GM21515 (cell line): ENCODE measurements around the gene ERC2.

Experiments used
- ATAC-seq: cut with Tn5 transposase; IDR thresholded peaks from one replicate; pipeline ENCODE4 v1.9.1; 2021; ENCODE audit not compliant: unreplicated experiment

The ERC2 gene

DNA sequence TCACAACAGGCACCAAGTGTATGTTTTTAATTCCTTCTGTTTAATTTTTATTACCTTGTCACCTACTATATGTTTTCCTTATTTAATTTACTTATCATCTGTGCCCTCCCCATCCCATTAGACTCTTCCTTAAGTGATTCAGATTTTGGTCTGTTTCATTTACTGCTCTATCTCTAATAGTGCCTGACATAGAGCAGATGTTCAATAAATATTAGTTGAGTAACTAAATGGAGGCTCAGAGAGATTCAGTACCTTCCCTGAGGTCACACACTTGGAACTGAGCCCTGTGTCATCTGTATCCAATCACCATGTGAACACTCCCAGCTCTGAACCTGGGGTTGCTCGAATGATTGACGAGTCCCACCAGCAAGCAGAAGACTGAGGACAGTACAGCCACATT lies 663.1 kb downstream of the ERC2 start:
- no peak for ATAC-seq

DNA sequence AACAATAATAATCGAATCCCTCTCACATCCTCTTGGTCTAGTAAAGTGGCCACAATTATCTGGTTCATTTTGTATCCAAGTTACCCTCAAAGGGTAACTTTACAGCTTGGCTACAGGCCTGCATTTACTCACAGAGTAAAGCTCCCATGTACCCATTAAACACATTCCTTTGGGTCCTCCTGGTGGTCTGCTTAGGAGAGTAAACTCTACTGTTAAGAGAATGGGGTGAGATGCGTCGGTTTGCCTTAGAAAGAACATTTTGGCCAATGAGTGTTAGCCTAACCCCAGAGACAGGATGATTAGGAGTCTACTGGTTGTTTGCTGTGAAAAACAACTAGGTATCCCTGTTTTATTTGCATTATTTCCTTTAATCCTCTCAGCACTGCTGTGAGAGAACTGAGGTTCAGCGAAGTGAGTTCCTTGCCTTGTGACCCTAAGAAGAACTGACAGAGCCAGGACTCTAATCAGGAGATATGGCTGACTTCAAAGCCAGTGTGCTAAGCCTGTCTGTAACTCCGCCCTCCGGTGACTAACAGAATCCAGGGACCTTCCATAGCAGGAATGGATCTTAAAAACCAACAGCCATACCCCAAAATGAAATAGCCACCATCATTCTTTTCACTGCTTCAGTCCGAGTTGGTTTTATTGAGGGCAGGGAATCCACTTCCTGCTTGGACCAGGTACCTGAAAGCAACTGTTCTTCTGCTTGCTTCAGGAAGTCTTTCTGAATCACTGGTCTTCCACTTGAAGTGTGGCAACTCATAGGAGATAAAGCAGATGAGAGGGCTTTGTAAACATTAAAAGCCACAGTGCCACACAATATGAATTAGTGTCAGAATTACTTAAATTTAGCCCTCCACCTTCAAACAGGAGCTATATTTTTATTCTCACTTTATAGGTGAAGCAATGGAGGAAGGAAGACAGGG lies 663.8 kb downstream of the ERC2 start:
- no peak for ATAC-seq

DNA sequence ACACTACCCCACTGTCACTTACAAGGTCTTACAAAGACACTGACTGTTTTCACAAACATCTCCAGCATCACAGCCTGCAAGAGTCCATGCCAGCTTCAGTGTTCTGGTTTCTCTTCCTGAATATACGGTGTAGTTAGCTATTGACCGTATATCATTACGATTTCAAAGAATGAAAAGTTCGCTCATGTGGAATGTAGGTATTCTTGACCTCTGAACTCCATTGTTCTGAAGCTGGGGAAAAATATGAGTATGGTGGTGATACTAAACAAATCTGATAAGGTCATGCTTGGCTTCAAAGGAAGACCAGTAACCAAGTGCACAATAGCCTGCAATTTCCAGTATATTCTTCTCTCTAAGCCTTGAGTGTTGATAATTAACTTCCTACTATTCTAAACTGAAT lies 665.5 kb downstream of the ERC2 start:
- no peak for ATAC-seq

DNA sequence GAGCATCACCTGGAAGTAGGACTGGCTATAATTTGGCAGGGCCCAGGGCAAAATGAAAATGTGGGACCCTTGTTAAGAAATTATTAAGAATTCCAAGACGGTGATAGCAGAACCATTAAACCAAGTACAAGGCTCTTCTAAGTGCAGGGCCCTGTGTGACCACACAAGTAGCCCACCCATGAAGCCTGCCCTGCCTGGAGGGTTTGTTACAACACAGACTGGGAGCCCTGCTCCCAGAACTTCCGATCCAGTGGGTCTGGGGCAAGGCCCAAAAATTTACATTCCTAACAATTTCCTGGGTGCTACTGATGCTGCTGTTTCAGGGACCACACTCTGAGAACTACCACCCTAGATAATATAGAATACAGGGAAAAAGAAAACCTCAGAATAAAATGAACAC lies 666.6 kb downstream of the ERC2 start:
- ATAC-seq = no peak

DNA sequence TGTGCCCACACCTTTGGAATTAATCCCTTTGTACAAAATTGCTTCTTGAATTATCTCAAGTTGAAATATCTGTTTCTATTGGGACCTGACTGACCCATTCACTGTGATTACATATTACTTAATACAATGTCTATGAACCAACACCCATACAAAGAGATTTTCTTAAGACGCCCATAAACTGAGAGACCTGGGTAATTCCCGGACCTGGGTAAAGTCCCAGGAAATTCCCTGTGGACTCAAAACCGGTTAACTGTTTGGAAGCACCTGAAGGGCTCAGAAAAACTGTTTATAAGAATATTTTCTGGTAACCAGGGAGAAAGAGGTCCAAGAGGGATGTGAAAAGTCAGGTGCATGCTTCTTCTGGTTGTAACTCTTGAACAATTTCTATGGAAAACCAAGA lies 667.2 kb downstream of the ERC2 start:
- ATAC-seq = no peak

DNA sequence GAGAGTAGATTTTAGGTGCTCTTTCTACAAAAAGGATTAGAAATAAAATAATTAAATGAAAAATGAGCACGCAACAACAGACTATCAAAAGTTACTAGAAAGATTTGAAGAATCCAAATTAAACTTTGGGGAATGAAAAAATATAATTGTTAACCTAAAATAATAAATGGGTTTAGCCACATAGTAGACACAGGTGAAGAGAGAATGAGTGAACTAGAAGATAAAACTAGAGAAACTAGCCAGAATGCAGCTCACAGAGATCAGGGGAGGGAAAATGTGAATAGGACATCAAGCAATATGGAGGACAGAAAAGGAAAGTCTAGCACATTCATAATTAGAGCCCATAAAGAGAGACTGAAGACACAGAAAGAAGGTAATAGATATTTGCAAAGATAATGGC lies 670.5 kb downstream of the ERC2 start:
- no peak for ATAC-seq

DNA sequence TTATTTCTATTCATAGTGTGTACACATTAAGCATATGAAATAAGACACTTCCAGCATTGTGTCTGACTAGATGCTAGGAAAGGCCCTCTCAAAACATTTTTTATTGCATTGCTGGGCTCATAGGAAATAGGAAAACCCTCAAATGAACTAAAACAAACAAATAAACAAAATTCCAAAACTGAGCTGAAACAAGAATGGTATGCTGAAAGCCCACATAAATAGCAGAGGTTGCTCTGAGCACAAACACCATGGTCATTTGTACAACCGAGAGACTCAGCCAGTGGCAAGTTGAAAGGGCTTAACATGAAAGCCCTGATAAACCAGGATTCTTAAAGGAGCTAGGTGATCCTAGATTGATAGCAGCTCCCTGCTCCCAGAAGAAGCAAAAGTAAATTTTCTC lies 671.2 kb downstream of the ERC2 start:
- ATAC-seq = no peak

DNA sequence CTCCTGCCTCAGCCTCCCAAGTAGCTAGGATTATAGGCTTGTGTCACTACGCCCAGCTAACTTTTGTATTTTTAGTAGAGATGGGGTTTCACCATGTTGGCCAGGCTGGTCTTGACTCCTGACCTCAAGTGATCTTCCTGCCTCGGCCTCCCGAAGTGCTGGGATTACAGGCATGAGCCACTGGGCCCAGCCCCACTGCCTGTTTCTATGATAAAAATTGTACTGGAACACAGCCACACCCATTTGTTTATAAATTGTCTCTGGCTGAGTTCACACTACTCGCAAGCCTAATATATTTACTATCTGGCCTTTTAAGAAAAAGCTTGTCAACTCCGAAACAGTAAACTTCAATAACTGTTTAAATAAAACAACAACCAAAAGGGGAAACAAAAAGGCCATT lies 671.7 kb downstream of the ERC2 start:
- ATAC-seq = no peak

DNA sequence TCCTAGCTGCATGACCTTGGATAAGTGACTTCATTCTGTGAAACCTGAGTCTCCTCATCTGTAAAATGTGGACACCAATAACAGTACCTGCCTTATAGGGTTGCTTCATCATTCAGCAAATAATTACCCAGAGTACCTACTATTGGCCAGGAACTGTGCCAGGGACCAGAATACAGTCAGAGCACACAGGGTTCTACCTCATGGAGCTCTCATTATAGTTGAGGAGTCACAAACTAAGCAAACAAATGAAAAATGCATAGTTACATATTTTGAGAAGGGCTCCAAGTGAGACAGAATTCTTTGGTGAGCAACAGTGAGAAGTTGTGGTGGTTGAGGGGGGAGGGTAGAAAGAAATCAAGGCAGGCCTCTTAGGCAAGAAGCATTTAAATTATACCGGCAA lies 672.5 kb downstream of the ERC2 start:
- ATAC-seq = no peak

DNA sequence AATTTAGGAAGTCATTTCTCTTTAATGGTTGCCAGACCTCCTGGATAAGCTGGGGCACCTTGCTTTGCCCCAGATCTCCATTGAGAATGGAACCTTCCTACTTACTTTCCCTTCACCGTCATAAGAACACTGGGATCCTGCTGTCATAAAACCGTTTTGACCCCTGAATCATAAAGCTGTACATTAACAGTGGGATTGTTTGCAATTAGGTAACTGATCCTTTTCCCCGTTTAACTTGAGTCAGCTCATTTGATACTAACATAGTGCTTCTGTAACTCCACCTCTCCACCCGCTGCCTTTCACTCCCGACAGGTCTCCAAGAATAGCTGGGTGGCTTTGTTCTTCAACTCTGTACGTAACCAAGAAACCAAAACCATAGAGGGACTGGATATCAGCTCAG lies 673.0 kb downstream of the ERC2 start:
- no peak for ATAC-seq

DNA sequence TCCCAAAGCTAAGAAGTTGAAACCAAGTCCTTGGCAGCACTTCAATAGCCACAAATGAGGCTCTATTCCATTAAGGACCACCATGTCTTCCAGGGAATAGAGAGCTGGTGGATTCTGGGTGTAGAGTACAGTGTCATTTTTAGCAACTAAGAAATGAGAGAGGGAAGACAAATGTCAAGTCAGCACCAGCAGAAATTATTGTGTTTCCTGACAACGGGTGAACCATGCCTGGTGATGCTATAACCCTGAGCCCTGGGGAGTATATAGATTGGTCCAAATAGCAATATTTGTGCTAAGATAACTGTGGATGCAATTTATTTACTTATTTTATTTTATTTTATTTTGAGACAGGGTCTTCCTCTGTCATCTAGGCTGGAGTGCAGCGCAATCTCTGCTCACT lies 675.5 kb downstream of the ERC2 start:
- ATAC-seq = no peak

DNA sequence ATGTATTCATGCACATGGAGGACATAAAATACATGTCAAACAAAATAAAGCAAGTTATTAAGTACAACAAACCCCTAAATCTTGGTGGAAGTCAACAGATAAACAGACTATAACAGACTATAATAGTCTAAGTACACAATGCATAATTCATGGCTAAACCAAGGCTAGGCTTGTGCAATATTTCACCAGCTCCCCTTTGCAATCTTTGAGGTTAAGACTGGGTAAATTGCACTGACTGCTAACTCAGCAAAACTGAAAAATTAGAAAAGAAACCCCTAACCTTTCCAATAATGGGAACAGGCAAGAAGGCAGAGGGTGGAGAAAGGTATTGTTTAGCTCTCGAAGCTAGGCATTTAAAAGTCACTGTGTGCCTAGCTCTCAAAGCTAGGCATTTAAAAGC lies 676.3 kb downstream of the ERC2 start:
- no peak for ATAC-seq

DNA sequence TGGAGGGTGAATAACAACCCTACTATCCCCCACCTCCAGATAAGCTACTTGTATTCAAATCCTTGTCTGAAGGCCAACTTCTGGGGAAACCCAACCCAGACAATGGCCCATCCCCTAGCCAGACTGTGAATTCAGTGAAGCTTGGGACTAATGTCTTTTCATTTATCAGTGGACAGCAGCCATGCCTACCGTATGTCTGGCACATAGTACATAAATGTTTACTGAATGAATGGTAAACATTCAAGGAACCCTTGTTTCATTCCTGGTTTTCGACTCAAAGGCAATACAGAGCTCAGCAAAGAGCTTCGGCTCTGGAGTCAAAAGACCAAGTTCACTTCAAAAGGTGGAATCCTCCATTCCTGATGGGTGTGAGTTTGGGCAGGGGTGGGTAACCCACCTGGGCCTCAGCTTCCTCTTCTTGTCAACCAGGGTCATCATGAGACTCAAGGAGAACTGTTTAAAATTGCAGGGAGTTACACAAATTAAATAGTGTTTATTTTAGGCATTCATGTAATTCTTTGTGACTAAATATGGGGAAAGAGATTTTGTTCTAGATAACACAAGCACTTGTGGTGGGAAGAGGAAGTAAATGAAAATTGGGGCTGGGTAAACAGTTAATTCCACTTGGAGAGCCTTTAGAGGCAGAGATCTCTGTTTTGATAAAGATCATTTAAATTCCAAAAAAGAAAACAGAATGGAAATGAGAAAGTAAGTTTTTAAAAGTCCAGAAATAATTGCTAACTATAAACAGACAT lies 677.5 kb downstream of the ERC2 start:
- no peak for ATAC-seq

DNA sequence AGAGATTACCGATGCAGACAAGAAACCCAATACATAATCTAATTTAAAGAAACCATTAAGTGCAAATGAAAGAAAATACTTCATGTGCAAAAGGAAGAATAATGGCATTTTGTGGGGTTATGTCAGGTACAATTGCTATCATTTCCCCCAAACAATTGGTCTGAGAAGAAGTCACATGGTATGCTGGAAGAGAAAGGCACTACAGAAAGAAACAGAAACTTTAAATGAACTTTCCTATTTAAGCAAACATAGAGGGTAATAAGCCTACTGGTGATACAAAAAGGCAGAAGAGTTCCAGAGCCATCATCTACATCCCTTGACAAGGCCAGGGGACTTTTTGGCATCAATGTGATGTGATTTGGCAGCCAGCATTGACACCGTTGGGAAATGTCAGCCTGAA lies 678.8 kb downstream of the ERC2 start:
- ATAC-seq = no peak

DNA sequence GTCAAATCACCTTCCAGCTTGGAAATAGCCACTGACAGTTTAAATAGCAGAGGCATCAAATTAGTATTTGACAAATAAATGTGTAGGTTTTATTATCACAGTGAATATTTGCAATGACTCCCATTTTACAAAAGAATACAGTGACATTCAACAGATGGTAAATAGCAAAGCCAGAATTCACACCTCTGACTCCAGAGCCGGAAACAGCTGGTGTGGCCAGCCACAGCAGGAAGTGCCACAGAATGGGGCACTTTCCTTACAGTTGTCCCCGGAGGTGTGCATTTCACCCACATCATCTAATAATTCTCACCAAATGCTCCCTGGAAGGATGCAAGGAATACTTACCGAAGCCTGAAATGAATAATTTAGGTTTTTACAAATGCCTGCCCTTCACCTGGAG lies 685.5 kb downstream of the ERC2 start:
- no peak for ATAC-seq

DNA sequence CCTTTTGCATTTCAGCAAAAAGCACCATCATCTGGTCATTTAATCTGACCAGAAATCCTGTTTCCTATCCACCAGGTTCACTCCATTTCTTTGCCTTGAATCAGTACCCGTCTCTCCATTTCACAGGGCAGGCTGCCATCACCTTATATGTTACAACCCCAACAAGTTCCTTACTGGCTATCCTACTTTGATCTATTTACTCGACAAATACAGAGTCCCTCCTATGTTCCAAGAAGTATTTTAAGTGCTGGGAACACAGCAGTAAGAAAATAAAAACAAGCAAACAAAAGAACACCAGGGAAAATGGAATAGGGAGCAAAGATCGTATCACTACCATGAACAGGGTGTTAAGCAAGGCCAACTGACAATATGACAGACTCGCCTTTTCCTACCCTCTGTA lies 685.9 kb downstream of the ERC2 start:
- no peak for ATAC-seq

DNA sequence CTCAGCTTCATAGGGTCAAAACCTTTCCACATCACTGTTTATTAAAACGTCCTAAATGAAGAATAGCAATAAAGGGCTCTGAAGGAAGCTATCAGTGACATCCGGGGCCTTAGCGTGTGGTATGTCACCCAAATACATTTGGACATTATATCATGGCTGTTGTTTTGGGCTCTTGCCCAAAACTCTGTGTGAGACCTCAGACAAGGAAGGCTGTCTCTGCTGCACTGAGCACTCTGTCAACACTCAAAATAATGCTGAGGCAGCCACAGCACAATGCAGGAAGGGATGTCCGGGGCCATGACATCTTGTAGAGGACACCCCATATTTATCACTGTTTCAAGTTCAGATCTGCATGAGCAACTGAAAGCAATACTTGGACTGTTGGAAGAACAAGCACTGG lies 687.4 kb downstream of the ERC2 start:
- no peak for ATAC-seq

DNA sequence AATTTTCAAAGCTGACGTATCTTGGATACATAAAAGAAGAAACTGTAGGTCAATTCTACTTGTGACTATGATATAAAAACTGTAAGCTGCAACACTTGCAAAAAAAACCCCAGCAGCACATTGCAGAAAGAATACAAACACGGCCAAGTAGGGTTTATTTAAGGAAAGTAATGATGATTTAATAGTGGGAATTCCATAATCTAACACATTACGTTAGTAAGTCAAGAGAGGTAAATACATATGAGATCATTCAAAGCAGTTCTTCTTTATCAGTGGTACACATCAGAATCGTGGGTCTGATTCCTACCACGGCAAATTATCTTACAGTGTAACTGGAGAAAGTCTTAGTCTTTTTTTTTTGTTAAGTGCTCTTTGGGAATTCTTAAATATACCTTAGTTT lies 688.7 kb downstream of the ERC2 start:
- ATAC-seq = no peak

DNA sequence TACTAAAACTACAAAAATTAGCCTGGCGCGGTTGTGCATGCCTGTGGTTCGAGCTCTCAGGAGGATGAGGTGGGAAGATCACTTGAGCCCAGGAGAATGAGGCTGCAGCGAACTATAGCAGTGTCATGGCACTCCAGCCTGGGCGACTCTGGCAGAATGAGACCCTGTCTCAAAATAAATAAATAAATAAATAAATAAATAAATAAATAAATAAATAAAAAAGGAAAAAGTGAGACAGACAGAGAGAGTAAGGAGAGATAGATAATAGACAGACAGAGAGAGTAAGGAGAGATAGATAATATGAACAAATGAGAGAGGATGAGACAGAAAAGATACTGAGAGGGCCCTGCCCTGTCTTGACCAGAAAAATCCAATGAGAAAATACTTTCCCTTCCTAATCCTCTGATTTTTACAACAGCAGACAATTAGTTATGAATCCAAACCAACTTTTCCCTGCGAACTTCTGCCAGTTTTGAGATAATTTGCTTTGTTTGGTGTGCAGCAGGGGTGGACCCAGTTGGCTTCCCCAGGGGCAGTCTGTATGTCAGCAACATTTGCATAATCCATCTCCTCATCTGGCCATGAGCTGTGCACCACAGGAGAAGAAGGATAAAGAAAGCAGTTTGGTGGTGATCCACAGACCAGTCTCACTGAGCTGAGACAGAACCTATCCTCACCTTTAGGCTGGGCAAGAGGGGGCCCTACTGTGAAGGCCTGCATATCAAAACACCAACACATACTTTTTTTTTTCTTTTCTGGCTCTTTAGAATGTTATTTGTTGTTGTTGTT lies 692.7 kb downstream of the ERC2 start:
- ATAC-seq = no peak

DNA sequence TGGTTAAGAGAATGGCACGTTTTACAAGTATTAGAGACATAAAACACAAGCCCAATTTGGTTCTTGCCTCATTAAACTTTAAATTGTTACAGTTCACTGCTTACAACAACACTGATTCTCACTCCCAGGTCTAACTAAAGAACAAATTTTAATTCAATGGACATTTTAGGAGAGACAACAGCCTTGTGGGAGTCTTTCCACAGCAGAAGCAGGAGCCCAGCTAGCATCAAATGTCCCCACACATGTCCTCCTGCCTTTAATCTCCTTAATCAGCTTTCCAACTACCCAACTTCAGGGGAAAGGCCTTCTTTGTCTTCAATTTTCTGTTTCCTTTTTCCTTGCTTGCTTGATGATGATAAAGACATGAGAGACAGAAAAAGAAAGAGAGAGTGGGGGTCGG lies 693.4 kb downstream of the ERC2 start:
- ATAC-seq = no peak

DNA sequence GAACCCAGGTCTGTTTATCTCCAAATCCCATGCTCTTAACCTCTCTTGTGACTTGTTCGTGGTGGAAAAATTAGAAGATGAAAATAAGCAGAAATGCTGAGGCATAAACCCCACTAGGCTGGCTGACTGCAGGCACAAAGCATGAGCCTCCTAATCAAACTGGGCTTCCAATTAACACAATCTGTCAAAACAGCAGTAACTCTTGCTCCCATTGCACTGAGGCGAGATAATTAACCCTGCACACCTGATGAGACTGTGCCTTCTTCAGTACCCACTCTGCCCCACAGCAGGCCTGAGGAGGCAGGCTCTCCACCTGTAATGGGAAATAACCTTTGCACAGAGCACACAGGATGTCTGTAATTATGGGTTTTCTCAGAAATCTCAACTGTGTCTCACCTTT lies 696.8 kb downstream of the ERC2 start:
- ATAC-seq = no peak

DNA sequence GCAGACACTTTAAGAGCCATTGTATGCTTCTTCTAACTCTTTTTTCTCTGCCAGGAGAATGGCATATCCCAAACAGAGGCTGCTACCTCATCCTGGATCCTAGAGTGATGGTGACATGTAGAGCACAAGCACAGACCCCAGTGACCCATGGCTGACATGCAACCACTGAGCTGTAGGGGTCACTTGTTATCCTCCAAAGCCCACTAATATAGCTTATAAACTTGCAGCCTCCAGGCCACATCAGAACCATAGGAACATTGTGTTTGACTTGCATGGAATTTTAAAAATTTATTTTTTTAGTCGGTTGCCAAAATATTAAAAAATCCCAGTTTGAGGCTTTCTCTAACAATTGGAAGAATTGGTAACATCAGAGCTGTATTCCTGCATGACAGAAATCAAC lies 698.2 kb downstream of the ERC2 start:
- ATAC-seq = no peak
